Vagina (tissue), 2 donors: ENCODE data around the gene TMEM43.

Experiments
- POLR2A ChIP-seq, 2 donors: fragments of 450-650 bp; IDR thresholded peaks; one replicate each; pipeline ENCODE4 v1.6.1; 2017; ENCODE audit warnings: antibody characterized with exemption in 2 of 2, mild to moderate bottlenecking in 2 of 2, moderate library complexity in 2 of 2
- POLR2AphosphoS5 ChIP-seq, 2 donors: sonication (generic); formaldehyde crosslinking; IDR thresholded peaks; one replicate each; pipeline ENCODE4 v1.9.0; 2017; ENCODE audit warnings: antibody characterized with exemption in 2 of 2, mild to moderate bottlenecking in 2 of 2, low read depth in 1 of 2; ENCODE audit not compliant: insufficient read depth in 1 of 2
- TF ChIP-seq, protein P1 (sequence below), 3 experiments: fragments of 450-650 bp in 2 of 3; fragments of 200-600 bp in 1 of 3; sonication (generic) in 1 of 3; IDR thresholded peaks; one replicate each; pipeline ENCODE4 v1.5.1; 2017 to 2019; ENCODE audit warnings: antibody characterized with exemption in 3 of 3, mild to moderate bottlenecking in 2 of 3, moderate library complexity in 2 of 3

DNA sequence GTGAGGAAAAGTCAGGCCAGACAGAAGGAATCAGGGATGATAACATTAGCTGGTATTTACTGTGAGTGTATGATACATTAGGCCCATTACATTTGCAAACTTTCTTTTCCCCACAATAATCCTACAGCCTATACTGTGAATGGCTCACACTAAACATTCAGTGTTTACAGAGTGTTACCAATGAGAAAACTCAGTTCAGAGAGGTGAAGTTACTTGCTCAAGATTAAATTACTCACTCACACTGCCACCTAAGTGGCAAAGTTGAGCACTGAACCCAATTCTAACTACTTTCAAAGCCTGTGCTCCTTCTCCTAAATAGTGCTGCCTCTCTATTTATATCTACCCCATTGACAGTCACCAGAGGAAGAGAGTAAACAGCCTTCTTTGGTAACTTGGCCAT is 45.0 kb downstream of the TMEM43 start:
- TF ChIP-seq POLR2A (IDR thresholded peaks at IDR 0.05) (no peak), POLR2AphosphoS5 (IDR thresholded peaks at IDR 0.05; ENCODE audit: insufficient read depth in 1 of 2, low read depth in 1 of 2) (no peak)
- TF ChIP-seq, protein P1, sequence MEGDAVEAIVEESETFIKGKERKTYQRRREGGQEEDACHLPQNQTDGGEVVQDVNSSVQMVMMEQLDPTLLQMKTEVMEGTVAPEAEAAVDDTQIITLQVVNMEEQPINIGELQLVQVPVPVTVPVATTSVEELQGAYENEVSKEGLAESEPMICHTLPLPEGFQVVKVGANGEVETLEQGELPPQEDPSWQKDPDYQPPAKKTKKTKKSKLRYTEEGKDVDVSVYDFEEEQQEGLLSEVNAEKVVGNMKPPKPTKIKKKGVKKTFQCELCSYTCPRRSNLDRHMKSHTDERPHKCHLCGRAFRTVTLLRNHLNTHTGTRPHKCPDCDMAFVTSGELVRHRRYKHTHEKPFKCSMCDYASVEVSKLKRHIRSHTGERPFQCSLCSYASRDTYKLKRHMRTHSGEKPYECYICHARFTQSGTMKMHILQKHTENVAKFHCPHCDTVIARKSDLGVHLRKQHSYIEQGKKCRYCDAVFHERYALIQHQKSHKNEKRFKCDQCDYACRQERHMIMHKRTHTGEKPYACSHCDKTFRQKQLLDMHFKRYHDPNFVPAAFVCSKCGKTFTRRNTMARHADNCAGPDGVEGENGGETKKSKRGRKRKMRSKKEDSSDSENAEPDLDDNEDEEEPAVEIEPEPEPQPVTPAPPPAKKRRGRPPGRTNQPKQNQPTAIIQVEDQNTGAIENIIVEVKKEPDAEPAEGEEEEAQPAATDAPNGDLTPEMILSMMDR (IDR thresholded peaks at IDR 0.05): no peak
